ENCODE measurements around the gene HS3ST6.
A peak's percentile ranks its signal among the peaks of the same experiment; 100 is the strongest.

The HS3ST6 gene

DNA sequence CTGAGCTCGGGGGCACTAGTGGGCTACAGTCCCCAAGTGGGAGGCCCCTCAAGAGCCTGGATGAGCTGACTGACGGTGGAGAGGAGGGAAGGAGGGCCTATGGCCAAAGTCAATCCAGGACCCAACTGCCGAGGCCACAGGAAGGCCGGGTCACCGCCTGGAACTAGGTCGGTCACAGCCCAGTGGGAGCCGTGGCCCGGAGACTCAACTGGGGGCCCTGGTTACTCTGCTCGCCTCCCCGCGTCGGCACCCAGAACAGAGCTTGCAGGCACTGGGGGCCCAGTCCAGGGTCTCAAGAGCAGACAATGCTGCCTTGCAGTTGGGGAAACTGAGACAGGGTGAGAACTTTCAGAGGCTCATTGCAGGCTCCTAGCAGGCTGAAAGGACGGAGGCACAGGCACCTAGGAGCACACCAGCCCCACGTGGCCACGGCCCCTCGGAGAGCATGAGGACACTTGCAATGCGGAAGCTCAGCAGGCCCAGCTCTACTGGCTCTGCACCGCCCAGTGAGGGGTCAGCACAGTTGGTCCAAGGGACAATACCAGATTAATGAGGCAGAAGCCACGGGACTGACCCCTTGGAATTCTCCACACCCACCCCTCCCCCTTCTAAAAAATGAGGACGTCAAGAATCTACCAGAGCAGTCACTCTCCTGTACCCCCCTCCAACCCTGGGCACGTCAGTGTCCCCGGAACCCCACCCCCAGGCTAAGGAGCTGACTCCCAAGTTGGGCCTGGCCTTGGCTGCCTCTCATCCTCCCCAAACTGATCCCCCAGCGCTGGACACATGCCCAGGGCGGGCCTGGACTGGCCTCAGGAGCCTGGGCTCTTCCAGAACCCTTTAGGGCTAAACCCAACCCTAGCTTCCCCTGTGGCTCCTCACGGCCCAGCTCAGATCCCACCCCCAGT, 2.2 kb downstream of the HS3ST6 start:
- no peak for DNase-seq (ENCODE audit: low spot score)
- in situ Hi-C loops (cut with MboI; ENCODE audit: low pct_unique_long_range_greater_than_20kb, low sequenced_read_pairs, unreplicated experiment), result no loop called here
- TF ChIP-seq, protein P1, sequence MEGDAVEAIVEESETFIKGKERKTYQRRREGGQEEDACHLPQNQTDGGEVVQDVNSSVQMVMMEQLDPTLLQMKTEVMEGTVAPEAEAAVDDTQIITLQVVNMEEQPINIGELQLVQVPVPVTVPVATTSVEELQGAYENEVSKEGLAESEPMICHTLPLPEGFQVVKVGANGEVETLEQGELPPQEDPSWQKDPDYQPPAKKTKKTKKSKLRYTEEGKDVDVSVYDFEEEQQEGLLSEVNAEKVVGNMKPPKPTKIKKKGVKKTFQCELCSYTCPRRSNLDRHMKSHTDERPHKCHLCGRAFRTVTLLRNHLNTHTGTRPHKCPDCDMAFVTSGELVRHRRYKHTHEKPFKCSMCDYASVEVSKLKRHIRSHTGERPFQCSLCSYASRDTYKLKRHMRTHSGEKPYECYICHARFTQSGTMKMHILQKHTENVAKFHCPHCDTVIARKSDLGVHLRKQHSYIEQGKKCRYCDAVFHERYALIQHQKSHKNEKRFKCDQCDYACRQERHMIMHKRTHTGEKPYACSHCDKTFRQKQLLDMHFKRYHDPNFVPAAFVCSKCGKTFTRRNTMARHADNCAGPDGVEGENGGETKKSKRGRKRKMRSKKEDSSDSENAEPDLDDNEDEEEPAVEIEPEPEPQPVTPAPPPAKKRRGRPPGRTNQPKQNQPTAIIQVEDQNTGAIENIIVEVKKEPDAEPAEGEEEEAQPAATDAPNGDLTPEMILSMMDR (IDR thresholded peaks at IDR 0.05; ENCODE audit: extremely low read depth, insufficient read depth, missing control alignments), result no peak

DNA sequence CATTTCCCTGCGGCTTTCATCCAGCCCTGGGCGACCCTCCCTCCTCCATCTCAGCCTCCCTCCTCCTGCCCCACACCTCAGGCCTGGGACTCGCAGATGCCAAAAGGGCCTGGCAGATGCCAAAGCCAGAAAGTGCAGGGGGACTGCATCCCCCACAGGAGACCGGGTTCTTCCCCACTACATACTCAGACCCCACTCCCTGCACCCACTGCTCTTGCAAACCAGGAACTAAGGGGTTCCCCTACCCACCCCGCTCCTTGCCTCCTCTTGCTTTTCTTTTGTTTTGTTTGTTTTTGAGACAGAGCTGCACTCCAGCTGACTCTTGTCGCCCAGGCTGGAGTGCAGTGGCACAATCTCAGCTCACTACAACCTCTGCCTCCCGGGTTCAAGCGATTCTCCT, 3.2 kb downstream of the HS3ST6 start:
- no peak for DNase-seq (ENCODE audit: low spot score)
- in situ Hi-C loops (cut with MboI; ENCODE audit: low pct_unique_long_range_greater_than_20kb, low sequenced_read_pairs, unreplicated experiment), result no loop called here
- TF ChIP-seq, protein P1 (IDR thresholded peaks at IDR 0.05; ENCODE audit: extremely low read depth, insufficient read depth, missing control alignments), result no peak

DNA sequence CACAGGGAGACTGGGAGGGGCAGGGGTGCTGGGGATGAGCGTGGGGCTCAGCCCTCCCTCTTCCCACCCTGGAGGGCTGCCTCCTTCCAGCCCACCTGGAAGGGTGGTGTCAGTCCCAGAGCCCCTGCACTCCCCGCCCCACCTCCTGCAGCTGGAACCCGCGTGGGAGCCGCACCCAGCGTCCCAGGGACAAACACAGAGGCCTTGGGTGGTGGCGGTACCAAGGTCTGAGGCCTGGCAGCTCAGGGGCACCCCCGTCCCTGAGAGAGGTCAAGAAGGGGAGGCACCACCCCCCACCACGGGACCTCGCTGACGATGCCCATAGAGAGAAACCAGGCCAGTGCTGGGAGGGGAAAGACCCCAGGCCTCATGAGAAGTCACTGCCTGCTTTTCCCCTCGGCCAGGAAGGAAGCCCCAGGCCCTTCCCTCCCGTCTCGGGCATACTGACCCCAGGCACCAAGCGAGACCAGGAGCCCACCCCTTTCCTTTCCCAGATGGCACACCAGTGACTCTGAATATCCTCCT, 4.1 kb downstream of the HS3ST6 start:
- DNase-seq (ENCODE audit: low spot score), result no peak
- in situ Hi-C loops (cut with MboI; ENCODE audit: low pct_unique_long_range_greater_than_20kb, low sequenced_read_pairs, unreplicated experiment), result no loop called here
- TF ChIP-seq, protein P1 (IDR thresholded peaks at IDR 0.05; ENCODE audit: extremely low read depth, insufficient read depth, missing control alignments), result no peak

DNA sequence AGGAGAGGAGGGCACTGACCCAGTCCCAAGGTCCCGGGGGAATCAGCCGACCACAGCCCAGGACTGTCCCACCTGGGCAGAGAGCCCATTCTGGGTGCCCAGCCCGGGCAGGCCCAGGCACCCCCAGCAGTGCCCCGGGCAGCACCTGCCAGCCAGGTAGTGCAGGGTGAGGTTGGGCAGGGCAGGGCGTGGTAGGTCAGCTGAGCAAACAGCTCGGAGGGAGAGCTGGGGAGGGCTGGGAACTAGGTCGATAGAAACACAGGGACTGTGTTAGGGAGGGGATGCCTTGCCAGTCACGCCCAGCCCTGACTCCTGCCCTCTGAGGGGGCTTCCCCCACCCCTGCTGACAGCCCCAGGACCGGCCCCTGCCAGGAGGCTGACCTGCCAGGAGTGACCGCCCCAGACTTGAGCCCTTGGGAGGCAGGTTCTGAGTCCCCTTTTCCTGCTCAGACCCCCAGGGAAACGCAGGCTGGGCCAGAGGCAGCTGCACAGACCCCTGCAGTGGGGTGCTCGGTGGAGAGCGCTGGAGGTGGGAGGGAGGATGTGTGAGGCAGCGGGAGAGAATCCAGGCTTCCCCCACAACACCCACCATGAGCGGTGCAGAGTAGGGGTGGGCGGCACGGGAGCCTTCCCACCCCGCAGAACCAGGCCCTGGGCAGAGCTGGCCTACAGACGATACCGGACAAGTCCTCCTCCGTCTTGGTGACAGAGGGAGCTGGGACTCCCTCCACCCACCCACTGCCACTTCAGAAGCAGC, 4.7 kb downstream of the HS3ST6 start:
- DNase-seq (ENCODE audit: low spot score), result peak; percentile 40
- in situ Hi-C loops (cut with MboI; ENCODE audit: low pct_unique_long_range_greater_than_20kb, low sequenced_read_pairs, unreplicated experiment), result no loop called here
- TF ChIP-seq, protein P1 (IDR thresholded peaks at IDR 0.05; ENCODE audit: extremely low read depth, insufficient read depth, missing control alignments), result no peak

DNA sequence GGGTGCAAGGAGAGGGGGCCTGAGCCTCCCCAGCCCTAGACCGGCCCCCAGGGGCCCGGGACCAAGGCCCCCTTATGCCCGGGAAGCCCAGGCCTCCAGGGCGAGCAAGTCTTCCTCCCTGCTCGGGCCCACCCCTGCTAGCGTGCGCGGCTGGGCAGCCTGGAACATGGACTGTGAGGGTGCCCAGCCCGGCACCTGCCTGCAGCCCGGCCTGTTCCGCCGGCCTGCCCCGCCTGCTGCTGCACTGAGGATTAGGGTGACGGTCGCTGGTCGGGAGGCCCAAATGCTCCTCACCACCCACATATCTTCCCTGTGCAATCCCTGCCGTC, 6.0 kb downstream of the HS3ST6 start:
- DNase-seq (ENCODE audit: low spot score), result no peak
- TF ChIP-seq, protein P1 (IDR thresholded peaks at IDR 0.05; ENCODE audit: extremely low read depth, insufficient read depth, missing control alignments), result no peak
- in situ Hi-C loops (cut with MboI; ENCODE audit: low pct_unique_long_range_greater_than_20kb, low sequenced_read_pairs, unreplicated experiment), result no loop called here

DNA sequence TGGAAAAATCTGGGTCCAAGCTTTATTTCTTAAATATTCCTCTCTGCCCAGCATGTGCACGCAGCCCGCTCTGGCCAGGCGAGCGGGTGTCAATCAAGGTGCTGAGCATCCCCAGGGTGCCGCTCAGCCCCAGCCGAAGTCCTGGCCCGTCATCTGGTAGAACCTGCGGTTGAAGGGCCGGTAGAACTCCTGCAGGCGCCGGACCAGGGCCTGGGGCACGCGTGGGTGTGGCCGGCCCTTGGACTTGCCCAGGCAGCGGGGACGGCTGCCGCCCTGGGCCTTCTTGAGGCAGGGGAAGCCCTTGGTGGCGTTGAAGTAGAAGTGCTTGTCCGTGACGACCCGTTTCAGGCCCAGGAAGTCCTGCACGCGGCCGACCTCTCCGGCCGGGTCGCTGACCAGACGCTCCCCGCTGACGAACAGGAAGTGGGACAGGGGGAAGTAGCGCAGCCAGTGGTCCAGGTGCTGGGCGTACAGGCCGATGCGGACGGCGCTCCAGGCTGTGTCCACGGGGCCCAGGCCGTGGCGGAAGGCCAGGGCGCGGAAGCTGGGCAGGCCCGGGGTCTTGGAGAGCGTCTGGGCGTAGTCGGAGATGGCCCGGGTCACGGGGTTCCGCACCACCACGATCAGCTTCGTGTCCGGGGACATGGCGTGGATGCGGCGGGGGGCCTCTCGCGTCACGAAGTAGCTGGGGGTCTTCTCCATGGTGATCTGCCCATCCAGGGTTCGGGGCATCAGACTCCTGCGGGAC, 6.6 kb downstream of the HS3ST6 start:
- in situ Hi-C loops (cut with MboI; ENCODE audit: low pct_unique_long_range_greater_than_20kb, low sequenced_read_pairs, unreplicated experiment), result no loop called here
- TF ChIP-seq, protein P1 (IDR thresholded peaks at IDR 0.05; ENCODE audit: extremely low read depth, insufficient read depth, missing control alignments), result no peak
- DNase-seq (ENCODE audit: low spot score), result no peak
